ENCODE measurements around the gene ANKRD13B.

The ANKRD13B gene

GRCh38 chr17:29569245-29569950 is 23.5 kb upstream of the ANKRD13B start:
- DNase-seq (ENCODE audit: low read depth) = no peak
- TF ChIP-seq CTCF (IDR thresholded peaks at IDR 0.05; ENCODE audit: low read length, missing control alignments) = no peak
- peak overlapping the region; percentile 70 for H3K4me3 ChIP-seq (replicated peaks; ENCODE audit: low read depth, low read length)

DNA sequence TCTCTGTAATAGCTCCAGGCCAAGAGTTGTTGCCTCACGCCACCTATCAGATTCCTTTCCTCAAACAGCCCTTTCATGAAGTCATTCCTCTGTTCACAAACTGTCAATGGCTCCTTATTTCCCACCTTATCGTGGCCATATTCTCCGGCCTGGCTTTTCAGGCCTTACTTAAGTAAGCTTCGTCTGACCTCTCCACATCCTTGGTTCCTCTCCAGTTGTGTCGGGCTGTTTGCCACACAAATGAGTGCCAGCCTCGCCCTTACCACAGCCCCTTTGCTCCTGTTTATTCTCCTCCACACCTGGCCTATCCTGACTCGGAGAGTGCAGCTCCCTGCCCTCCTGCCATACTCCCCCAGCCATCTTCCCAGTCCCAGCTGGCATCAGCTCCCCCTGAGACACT is 22.4 kb upstream of the ANKRD13B start:
- no peak for DNase-seq (ENCODE audit: low read depth)
- H3K4me3 ChIP-seq (replicated peaks; ENCODE audit: low read depth, low read length) = no peak overlapping the region
- no peak for TF ChIP-seq CTCF (IDR thresholded peaks at IDR 0.05; ENCODE audit: low read length, missing control alignments)

DNA sequence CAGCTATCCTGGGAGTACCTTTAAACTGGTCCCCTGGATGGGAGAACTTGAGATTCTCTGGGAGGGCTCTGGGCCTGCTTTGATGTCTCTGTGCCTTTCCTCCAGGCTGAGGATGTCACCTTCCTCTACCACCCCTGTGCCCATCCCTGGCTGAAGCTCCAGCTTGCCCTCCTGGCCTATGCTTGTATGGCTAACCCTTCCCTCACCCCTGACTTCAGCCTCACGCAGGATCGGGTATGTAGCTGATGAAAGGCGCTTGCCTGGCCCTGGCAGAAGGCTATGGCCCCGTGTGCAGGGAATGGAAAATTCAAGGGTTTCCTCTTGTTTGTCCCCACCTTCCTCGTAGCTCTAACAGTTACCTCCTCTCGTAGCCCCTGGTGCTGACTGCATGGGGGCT is 21.4 kb upstream of the ANKRD13B start:
- no peak overlapping the region for H3K4me3 ChIP-seq (replicated peaks; ENCODE audit: low read depth, low read length)
- no peak for DNase-seq (ENCODE audit: low read depth)
- TF ChIP-seq CTCF (IDR thresholded peaks at IDR 0.05; ENCODE audit: low read length, missing control alignments) = no peak

DNA sequence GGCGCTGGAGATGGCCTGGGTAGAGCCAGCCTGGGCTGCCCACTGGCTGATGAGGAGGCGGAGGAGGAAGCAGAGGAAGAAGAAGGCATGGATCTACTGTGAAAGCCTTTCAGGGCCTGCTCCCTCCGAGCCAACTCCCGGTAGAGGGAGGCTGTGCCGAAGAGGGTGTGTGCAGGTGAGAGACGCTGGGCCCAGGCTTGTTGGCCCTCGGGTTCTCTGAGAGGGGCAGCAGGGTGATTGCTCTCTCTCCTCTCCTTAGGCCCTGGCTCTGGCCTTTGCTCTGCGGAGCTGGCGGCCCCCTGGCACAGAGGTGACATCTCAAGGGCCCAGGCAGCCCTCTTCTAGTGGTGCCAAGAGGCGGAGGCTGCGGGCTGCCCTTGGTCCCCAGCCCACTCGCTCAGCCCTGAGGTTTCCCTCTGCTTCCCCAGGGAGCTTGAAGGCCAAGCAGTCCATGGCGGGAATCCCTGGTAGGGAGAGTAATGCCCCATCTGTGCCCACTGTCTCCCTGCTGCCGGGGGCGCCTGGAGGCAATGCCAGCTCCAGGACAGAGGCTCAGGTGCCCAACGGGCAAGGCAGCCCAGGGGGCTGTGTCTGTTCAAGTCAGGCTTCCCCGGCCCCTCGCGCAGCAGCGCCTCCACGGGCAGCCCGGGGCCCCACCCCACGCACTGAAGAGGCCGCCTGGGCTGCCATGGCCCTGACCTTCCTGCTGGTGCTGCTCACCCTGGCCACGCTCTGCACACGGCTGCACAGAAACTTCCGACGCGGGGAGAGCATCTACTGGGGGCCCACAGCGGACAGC is 20.9 kb upstream of the ANKRD13B start:
- DNase-seq (ENCODE audit: low read depth) = no peak
- no peak for TF ChIP-seq CTCF (IDR thresholded peaks at IDR 0.05; ENCODE audit: low read length, missing control alignments)
- no peak overlapping the region for H3K4me3 ChIP-seq (replicated peaks; ENCODE audit: low read depth, low read length)

DNA sequence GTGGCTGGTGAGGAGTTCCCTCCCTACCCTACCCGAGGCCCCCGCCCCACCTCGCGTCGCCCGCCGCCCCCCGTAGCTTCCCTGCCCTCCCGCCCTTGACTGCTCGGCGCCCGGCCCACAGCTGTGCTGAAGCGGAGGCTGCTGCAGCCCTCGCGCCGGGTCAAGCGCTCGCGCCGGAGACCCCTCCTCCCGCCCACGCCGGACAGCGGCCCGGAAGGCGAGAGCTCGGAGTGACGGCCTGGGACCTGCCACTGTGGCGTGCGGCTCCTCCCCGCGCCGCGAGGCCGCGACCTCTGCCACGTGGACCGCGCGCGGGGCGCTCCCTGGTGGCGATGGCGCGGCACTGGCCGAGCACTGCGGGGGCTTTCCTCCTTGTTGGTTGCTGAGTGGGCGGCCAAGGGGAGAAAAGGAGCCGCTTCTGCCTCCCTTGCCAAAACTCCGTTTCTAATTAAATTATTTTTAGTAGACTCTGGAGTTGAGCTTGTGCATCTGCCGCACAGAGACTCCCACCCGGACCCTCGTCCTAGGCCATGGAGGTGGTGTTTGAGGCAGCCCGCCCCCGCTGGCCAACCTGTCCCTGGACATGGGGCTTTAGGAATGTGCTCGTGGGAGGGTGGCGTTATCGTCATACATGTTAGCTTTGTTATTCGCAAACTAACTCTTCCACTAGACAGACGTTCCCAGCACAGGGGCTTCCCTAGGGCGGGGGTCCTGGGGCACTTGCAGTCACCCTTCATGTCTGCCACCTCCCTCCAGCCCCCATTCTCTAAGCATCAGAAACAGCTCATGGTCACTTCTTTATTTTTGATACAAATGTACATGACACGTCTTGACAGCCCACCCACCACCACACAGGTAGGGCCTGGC is 20.0 kb upstream of the ANKRD13B start:
- TF ChIP-seq CTCF (IDR thresholded peaks at IDR 0.05; ENCODE audit: low read length, missing control alignments) = peak; percentile 45
- no peak overlapping the region for H3K4me3 ChIP-seq (replicated peaks; ENCODE audit: low read depth, low read length)
- DNase-seq (ENCODE audit: low read depth) = peak; percentile 59

DNA sequence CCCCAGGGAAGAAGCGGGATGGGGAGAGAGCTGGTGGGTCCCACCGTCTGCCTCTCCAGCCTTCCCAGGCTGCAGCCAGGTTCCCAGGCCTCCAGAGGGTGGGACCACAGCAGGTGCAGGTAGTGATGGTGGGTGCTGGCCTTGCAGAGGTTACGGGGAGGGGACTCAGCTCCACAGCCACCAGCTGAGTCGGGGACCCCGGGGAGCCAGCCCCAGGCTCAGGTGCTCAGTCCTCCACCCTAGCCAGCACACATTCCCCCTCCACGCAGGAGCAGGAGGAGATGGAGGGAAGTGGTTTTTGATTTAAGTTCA is 19.4 kb upstream of the ANKRD13B start:
- H3K4me3 ChIP-seq (replicated peaks; ENCODE audit: low read depth, low read length) = no peak overlapping the region
- DNase-seq (ENCODE audit: low read depth) = no peak
- no peak for TF ChIP-seq CTCF (IDR thresholded peaks at IDR 0.05; ENCODE audit: low read length, missing control alignments)

Measured in fibroblast of pulmonary artery (primary cell).